ENCODE data around the gene KMT5B. TPM values are rescaled to one million over a fixed set of nuclear protein-coding genes. Genes with fewer than 3 reads are reported as not detected.
A peak's percentile ranks its signal among the peaks of the same experiment; 100 is the strongest.

KMT5B gene
- total RNA-seq, 1 experiment from 2014 or later, result 43.8 TPM

GRCh38 chr11:68213555-68214172 lies 568 bp upstream of the KMT5B start:
- no peaks in the 10 kb centered on the region for H3K36me3 Mint-ChIP-seq
- peak overlapping the region; percentile 57 for H3K4me3 Mint-ChIP-seq
- peaks cover 44% of the 10 kb centered on the region for H3K4me1 Mint-ChIP-seq
- CTCF ChIA-PET, result no interaction called here
- no peaks in the 10 kb centered on the region for H3K9me3 Mint-ChIP-seq
- DNase-seq (ENCODE audit: low spot score), result peak; percentile 78
- POLR2A ChIA-PET, result no interaction called here
- peak; percentile 9 for ATAC-seq
- H3K27me3 Mint-ChIP-seq (ENCODE audit: low read depth), result peaks cover 9% of the 10 kb centered on the region
- H3K27ac Mint-ChIP-seq, result no peak overlapping the region
- TF ChIP-seq, protein P1, sequence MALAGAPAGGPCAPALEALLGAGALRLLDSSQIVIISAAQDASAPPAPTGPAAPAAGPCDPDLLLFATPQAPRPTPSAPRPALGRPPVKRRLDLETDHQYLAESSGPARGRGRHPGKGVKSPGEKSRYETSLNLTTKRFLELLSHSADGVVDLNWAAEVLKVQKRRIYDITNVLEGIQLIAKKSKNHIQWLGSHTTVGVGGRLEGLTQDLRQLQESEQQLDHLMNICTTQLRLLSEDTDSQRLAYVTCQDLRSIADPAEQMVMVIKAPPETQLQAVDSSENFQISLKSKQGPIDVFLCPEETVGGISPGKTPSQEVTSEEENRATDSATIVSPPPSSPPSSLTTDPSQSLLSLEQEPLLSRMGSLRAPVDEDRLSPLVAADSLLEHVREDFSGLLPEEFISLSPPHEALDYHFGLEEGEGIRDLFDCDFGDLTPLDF (CRISPR knock-in tag; IDR thresholded peaks at IDR 0.05), result no peak
- no peak for TF ChIP-seq GRHL2 (CRISPR knock-in tag; IDR thresholded peaks at IDR 0.05; ENCODE audit: insufficient replicate concordance, severe bottlenecking)
- no peak for TF ChIP-seq RORB (CRISPR knock-in tag; IDR thresholded peaks at IDR 0.05)
- TF ChIP-seq ZBTB21 (CRISPR knock-in tag; IDR thresholded peaks at IDR 0.05; ENCODE audit: borderline replicate concordance), result no peak
- TF ChIP-seq OVOL2 (CRISPR knock-in tag; IDR thresholded peaks at IDR 0.05; ENCODE audit: borderline replicate concordance), result peak; percentile 86; the same call in 1 of the 2 replicates
- TF ChIP-seq, protein P2, sequence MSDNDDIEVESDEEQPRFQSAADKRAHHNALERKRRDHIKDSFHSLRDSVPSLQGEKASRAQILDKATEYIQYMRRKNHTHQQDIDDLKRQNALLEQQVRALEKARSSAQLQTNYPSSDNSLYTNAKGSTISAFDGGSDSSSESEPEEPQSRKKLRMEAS (CRISPR knock-in tag; IDR thresholded peaks at IDR 0.05), result no peak; the same call in 1 of the 2 replicates
- no peak for TF ChIP-seq CDX4 (CRISPR knock-in tag; IDR thresholded peaks at IDR 0.05; ENCODE audit: borderline replicate concordance)
- TF ChIP-seq TEAD4 (CRISPR knock-in tag; IDR thresholded peaks at IDR 0.05), result no peak
- TF ChIP-seq TP53 (CRISPR knock-in tag; IDR thresholded peaks at IDR 0.05), result no peak
- TF ChIP-seq ELF4 (CRISPR knock-in tag; IDR thresholded peaks at IDR 0.05; ENCODE audit: low read depth), result no peak
- no peak; the same call in 1 of the 2 replicates for TF ChIP-seq ZNF317 (CRISPR knock-in tag; IDR thresholded peaks at IDR 0.05; ENCODE audit: borderline replicate concordance, low read depth)
- no peak for TF ChIP-seq GTF2I (CRISPR knock-in tag; conservative IDR thresholded peaks at IDR 0.05)
- no peak; the same call in 1 of the 2 replicates for TF ChIP-seq JUN (CRISPR knock-in tag; IDR thresholded peaks at IDR 0.05)
- no peak for TF ChIP-seq TEAD1 (CRISPR knock-in tag; IDR thresholded peaks at IDR 0.05)
- no peak for TF ChIP-seq PRDM15 (CRISPR knock-in tag; IDR thresholded peaks at IDR 0.05)
- no peak for TF ChIP-seq NR3C1 (CRISPR knock-in tag; conservative IDR thresholded peaks at IDR 0.05; ENCODE audit: low read depth)
- no peak for TF ChIP-seq NR1H2 (CRISPR knock-in tag; IDR thresholded peaks at IDR 0.05)
- peak; percentile 57; the same call in 1 of the 2 replicates for TF ChIP-seq NFATC4 (CRISPR knock-in tag; IDR thresholded peaks at IDR 0.05)
- TF ChIP-seq AR (CRISPR knock-in tag; IDR thresholded peaks at IDR 0.05), result 0 out of 2 replicates have a peak, but pooled peaks have one; percentile 14
- peak; percentile 51; the same call in 1 of the 2 replicates for TF ChIP-seq FOXP4 (CRISPR knock-in tag; IDR thresholded peaks at IDR 0.05)
- TF ChIP-seq, protein P3, sequence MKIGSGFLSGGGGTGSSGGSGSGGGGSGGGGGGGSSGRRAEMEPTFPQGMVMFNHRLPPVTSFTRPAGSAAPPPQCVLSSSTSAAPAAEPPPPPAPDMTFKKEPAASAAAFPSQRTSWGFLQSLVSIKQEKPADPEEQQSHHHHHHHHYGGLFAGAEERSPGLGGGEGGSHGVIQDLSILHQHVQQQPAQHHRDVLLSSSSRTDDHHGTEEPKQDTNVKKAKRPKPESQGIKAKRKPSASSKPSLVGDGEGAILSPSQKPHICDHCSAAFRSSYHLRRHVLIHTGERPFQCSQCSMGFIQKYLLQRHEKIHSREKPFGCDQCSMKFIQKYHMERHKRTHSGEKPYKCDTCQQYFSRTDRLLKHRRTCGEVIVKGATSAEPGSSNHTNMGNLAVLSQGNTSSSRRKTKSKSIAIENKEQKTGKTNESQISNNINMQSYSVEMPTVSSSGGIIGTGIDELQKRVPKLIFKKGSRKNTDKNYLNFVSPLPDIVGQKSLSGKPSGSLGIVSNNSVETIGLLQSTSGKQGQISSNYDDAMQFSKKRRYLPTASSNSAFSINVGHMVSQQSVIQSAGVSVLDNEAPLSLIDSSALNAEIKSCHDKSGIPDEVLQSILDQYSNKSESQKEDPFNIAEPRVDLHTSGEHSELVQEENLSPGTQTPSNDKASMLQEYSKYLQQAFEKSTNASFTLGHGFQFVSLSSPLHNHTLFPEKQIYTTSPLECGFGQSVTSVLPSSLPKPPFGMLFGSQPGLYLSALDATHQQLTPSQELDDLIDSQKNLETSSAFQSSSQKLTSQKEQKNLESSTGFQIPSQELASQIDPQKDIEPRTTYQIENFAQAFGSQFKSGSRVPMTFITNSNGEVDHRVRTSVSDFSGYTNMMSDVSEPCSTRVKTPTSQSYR (CRISPR knock-in tag; IDR thresholded peaks at IDR 0.05), result no peak
- TF ChIP-seq ZNF416 (CRISPR knock-in tag; IDR thresholded peaks at IDR 0.05), result peak; percentile 48; the same call in 1 of the 2 replicates
